Fibroblast of lung (primary cell): ENCODE measurements around the gene TRPM4.

Source experiments
- CTCF ChIP-seq, 2 donors: IDR thresholded peaks in 1 of 2; conservative IDR thresholded peaks in 1 of 2; 1 replicate in 1 of 2; 2 replicates in 1 of 2; pipeline ENCODE4 v1.5.1; 2011 to 2012; ENCODE audit warnings: low read length in 2 of 2, control low read depth in 1 of 2, inconsistent platforms in 1 of 2, low read depth in 1 of 2, mild to moderate bottlenecking in 1 of 2
- EZH2 ChIP-seq: IDR thresholded peaks from 2 replicates; pipeline ENCODE4 v1.5.1; 2012; ENCODE audit warnings: low read length, control low read depth, mild to moderate bottlenecking; ENCODE audit errors: missing control alignments

DNA sequence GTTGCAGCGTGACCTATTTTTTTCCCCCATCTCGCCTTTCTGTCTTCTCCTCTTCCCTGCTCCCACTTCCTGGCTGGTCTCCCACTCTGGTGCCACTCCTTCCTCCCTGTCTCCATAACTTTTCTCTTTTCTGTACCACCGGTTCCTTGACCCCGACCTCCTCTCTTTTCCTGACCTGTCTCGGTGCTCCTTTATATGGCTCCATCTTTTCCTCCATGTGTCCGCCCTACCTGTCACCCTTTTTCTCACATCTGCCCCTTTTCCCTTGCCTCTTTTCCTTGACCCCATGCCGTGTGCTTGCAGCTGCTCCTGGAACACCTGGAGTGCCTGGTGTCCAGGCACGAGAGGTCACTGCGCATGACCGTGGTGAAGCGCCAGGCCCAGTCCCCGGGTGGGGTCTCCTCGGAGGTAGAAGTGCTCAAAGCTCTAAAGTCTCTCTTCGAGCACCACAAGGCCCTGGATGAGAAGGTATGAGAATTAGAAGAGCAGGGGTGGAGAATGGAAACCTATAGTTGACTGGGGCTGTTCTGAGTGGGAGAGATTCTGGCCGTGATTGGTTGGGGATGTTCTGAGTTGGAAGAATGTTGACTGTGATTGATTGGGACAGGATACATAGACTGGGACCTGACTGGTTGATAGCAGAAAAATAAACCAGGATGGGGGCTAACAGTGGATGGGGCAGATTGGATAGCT lies 28.9 kb upstream of the TRPM4 start:
- no peak for TF ChIP-seq EZH2
- TF ChIP-seq CTCF (conservative IDR thresholded peaks at IDR 0.05 in 1 of 2, IDR thresholded peaks at IDR 0.05 in 1 of 2; ENCODE audit: low read depth in 1 of 2, low read length in 2 of 2): no peak
